ENCODE measurements around the gene MMP19. TPM values are rescaled to one million over a fixed set of nuclear protein-coding genes. Genes with fewer than 3 reads are reported as not detected.

The MMP19 gene
- total and polyA plus RNA-seq, 2 donors (not counting 1 experiment from before 2014, with no cell fraction given) = 0.42 TPM; not detected in 1

- H3K79me2 ChIP-seq (ENCODE audit: control insufficient read depth, insufficient read depth, low read length) = peaks cover 38% of the 10 kb centered on the region
- intact Hi-C loops (cut with micrococcal nuclease) = loop anchor here (5.0 kb wide), 1 partner anchor 289 kb away; the partner anchor contains the start of genes RPL41 and ZC3H10
- H3K9ac ChIP-seq (ENCODE audit: low read length) = no peak overlapping the region
- ATAC-seq (ENCODE audit: low read depth) (no peak), DNase-seq (no peak)
- H3K4me1 ChIP-seq (ENCODE audit: control insufficient read depth in 2 of 2, insufficient read depth in 2 of 2, low read length in 2 of 2) = peaks cover 36 to 52% of the 10 kb centered on the region in 2 donors
- ChIA-PET POLR2A (interaction anchor here (0.7 kb wide), 2 partner anchors 10 to 1558 kb away, joined by 3 to 4 read pairs; partner anchors contain the start of genes ORMDL2 and SARNP), CTCF (interaction anchor here (3.8 kb wide), 1 partner anchor 9 kb away, joined by 39 read pairs; the partner anchor contains the start of genes ORMDL2 and SARNP)
- 95% methylated on average over 10 of the region's 15 CpGs for WGBS (ENCODE audit: insufficient coverage)
- TF ChIP-seq CTCF (IDR thresholded peaks at IDR 0.05) = no peak
- H3K27ac ChIP-seq (ENCODE audit: low read length in 2 of 2) = peak overlapping the region in 1 of 2 donors; percentile 83
- H3K27me3 ChIP-seq (replicated peaks in 1 of 4; ENCODE audit: control extremely low read depth in 1 of 4, control insufficient read depth in 3 of 4, insufficient read depth in 4 of 4, low read length in 3 of 4) = no peaks in the 10 kb centered on the region
- H3K4me1 Mint-ChIP-seq = peaks cover 53% of the 10 kb centered on the region
- H3K36me3 ChIP-seq (replicated peaks in 1 of 2; ENCODE audit: control extremely low read depth in 1 of 2, control insufficient read depth in 1 of 2, extremely low read depth in 1 of 2, insufficient read depth in 2 of 2, low read length in 1 of 2) = peaks cover 0 to 12% of the 10 kb centered on the region in 2 experiments
- peak overlapping the region; percentile 86 for H3K27ac Mint-ChIP-seq
- H3K27me3 Mint-ChIP-seq = no peaks in the 10 kb centered on the region
- H3K4me2 ChIP-seq (replicated peaks; ENCODE audit: low read depth, low read length, poor library complexity, severe bottlenecking) = peak overlapping the region; percentile 89
- no peak overlapping the region for H3K4me3 ChIP-seq (ENCODE audit: control extremely low read depth in 1 of 5, extremely low read depth in 1 of 5, insufficient read depth in 1 of 5, low read depth in 2 of 5, low read length in 4 of 5)
- H3K4me3 Mint-ChIP-seq = peak overlapping the region; percentile 99
- H3K9me3 Mint-ChIP-seq (ENCODE audit: insufficient read depth) = no peaks in the 10 kb centered on the region
- no peak overlapping the region for H2AFZ ChIP-seq (ENCODE audit: insufficient read depth, low read depth, low read length, poor library complexity, severe bottlenecking)
- H3K9me3 ChIP-seq (ENCODE audit: control extremely low read depth in 1 of 3, control insufficient read depth in 2 of 3, insufficient read depth in 1 of 3, low read length in 2 of 3) = no peaks in the 10 kb centered on the region
- no peaks in the 10 kb centered on the region for H4K20me1 ChIP-seq (ENCODE audit: control insufficient read depth, insufficient read depth, low read length, poor library complexity, severe bottlenecking)
Measured at GRCh38 chr12:55827806-55828205, 14.9 kb downstream of the MMP19 start.

GRCh38 chr12:55824726-55825125 is 18.0 kb downstream of the MMP19 start:
- Mint-ChIP-seq H3K9me3 (ENCODE audit: insufficient read depth) (no peaks in the 10 kb centered on the region), H3K27ac (peak overlapping the region; percentile 59), H3K4me3 (no peak overlapping the region), H3K27me3 (no peaks in the 10 kb centered on the region), H3K4me1 (peaks cover 36% of the 10 kb centered on the region)
- H3K4me2 ChIP-seq (replicated peaks; ENCODE audit: low read depth, low read length, poor library complexity, severe bottlenecking) = no peak overlapping the region
- WGBS (ENCODE audit: insufficient coverage) = no CpG with 5 or more reads among the region's 5 CpGs
- CTCF ChIA-PET = interaction anchor here (2.0 kb wide), 1 partner anchor 116 kb away, joined by 5 read pairs; no protein-coding TSS in a partner anchor
- H3K27me3 ChIP-seq (replicated peaks in 1 of 4; ENCODE audit: control extremely low read depth in 1 of 4, control insufficient read depth in 3 of 4, insufficient read depth in 4 of 4, low read length in 3 of 4) = no peaks in the 10 kb centered on the region
- POLR2A ChIA-PET = no interaction called here
- H3K4me1 ChIP-seq (ENCODE audit: control insufficient read depth in 2 of 2, insufficient read depth in 2 of 2, low read length in 2 of 2) = peaks cover 25 to 38% of the 10 kb centered on the region in 2 donors
- no peaks in the 10 kb centered on the region for H4K20me1 ChIP-seq (ENCODE audit: control insufficient read depth, insufficient read depth, low read length, poor library complexity, severe bottlenecking)
- no peak for DNase-seq
- no peak overlapping the region for H3K9ac ChIP-seq (ENCODE audit: low read length)
- no peak overlapping the region for H2AFZ ChIP-seq (ENCODE audit: insufficient read depth, low read depth, low read length, poor library complexity, severe bottlenecking)
- peaks cover 29% of the 10 kb centered on the region for H3K79me2 ChIP-seq (ENCODE audit: control insufficient read depth, insufficient read depth, low read length)
- peaks cover 2 to 41% of the 10 kb centered on the region in 2 experiments for H3K36me3 ChIP-seq (replicated peaks in 1 of 2; ENCODE audit: control extremely low read depth in 1 of 2, control insufficient read depth in 1 of 2, extremely low read depth in 1 of 2, insufficient read depth in 2 of 2, low read length in 1 of 2)
- H3K9me3 ChIP-seq (ENCODE audit: control extremely low read depth in 1 of 3, control insufficient read depth in 2 of 3, insufficient read depth in 1 of 3, low read length in 2 of 3) = no peaks in the 10 kb centered on the region
- no peak for ATAC-seq (ENCODE audit: low read depth)
- no peak overlapping the region for H3K4me3 ChIP-seq (ENCODE audit: control extremely low read depth in 1 of 5, extremely low read depth in 1 of 5, insufficient read depth in 1 of 5, low read depth in 2 of 5, low read length in 4 of 5)
- TF ChIP-seq CTCF (IDR thresholded peaks at IDR 0.05) = no peak
- no peak for TF ChIP-seq EZH2 (IDR thresholded peaks at IDR 0.05; ENCODE audit: borderline replicate concordance, insufficient read depth, low read depth, low read length, poor library complexity, severe bottlenecking)
- H3K27ac ChIP-seq (ENCODE audit: low read length in 2 of 2) = peak overlapping the region in 1 of 2 donors; percentile 63
- intact Hi-C loops (cut with micrococcal nuclease) = loop anchor here (5.0 kb wide), 1 partner anchor 293 kb away; the partner anchor contains the start of genes RPL41 and ZC3H10
